GM19238 (cell line): ENCODE measurements around the gene MAP1A.

Experiments used
- DNase-seq: peaks from one replicate; pipeline ENCODE4 v3.0.0; 2011; ENCODE audit warnings: low spot score; ENCODE audit not compliant: insufficient read length

MAP1A gene

DNA sequence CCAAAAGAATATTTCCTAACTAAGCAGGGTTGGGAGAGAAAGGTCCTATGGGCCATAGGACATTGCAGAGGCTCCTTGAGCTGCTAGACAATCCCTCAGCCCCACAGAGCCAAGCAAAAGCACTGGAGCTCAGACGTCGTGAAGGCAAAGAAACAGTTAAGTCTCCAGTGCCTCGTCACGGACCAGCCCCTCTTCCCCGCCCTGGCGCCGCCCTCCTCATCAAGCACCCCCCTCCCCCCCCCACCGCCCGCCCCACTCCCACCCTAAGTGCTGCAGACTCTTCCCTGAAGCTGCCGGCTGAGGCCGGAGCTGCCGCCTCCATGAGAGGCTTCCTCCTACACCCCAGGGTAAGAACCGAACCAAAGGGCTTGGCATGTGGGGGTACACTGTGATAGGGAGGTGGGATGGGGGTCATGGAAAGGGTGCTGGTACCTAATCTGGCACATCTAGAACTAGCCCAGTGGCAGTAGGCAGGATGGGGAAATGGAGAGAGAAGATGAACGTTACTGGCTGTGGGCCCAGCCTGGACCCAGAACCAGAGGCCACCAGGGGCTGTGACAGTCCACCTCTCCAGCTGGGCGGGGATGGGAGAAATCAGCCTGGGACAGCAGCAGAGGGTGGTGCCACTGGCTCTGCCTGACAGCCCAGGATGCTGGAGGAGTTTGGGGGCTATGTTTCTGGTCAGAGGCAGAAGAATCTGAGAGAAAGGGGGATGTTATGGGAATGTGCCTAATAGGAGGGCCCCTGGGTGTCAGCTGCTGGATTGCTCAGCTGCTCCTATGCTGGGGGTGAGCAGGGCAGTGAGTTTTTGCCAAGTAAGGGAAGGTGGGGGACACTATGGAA, at the start of gene MAP1A:
MAP1A (plus strand) TSS at position 255 of the 843 bp plus-strand sequence. CDS start 3,866 bp downstream, outside the sequence.
- DNase-seq, result no peak

DNA sequence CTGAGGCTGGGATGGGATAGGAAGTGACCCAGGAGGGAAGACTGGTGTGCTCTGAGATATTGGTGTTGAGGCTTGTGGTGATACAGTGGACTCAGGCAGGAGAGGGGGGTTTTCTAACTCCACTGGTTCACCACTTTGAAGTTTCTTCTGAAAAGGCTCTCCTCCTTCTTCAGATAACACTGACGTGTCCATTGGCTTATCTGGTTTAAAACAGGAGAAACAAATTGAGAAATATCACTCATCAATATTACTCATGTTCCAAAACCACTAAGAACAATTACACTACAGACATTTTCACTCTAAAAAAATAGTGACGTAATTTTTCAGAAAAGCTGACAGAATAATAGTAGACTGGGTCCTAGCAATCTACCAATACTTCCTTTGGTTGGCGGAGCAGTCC, 47.5 kb upstream of the MAP1A start:
- DNase-seq, result no peak

DNA sequence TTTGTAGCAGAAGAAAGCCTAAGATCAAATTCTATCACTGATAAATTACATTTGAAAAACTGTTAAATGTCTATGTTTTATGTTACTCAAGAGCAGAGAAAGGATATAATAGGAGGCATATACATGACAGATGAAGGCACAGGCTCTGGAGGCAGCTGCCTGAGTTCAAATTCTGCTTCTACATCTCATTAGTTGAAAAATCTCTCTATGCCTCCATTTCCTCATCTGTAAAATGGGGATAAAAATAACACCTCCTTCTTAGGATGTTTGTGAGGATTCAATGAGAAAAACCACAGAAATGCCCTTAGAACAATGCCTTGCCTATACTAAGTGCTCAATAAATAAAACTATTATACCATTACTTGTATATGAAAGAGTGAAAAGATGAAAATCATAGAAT, 45.4 kb upstream of the MAP1A start:
- no peak for DNase-seq

DNA sequence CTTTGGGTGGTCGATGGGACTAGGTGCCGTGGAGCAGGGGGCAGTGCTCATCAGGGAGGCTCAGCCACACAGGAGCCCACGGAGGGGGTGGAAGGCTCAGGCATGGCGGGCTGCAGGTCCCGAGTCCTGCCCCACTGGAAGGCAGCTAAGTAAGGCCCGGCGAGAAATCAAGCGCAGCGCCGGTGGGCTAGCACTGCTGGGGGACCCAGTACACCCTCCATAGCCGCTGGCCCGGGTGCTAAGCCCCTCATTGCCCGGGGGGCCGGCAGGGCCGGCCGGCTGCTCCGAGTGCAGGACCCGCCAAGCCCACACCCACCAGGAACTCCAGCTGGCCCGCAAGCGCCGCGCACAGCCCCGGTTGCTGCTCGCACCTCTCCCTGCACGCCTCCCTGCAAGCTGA, 43.5 kb upstream of the MAP1A start:
- no peak for DNase-seq

DNA sequence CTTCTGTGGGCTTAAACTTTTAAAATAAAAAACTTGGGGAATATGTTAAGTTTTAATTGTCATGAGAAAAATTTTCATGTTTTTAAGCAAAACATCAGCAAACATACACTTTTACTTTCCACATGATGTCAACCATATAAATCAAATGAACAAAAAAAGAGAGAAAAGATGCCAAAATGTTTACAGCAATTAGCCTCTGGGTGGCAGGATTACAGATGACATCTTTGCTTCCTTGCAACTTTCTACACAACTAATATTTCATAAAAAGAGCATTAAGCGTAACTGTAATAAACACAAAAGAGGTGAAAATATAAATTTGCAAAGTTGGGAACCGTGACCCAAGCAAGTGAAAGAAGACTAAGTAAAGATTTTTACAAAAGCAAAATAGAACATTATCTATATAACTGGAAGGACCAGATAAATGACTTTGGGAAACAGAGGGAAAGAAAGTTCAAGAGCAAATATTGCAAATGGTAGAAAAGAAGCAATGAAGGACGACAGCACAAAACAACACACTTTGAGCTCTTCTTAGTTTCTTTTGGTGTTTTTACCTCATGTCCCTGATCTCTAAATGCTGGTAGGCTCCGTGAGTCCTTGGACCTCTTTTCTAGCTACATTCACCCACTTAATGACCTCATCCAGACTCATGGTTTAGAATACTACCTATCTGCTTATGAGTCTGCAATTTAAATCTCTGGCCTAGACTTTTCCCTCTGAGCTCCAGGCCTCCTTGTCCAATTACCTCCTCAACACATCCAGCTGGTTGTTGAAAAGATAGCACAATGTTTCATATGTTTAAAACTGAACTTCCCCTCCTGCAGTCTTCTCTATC, 33.9 kb upstream of the MAP1A start:
- no peak for DNase-seq

DNA sequence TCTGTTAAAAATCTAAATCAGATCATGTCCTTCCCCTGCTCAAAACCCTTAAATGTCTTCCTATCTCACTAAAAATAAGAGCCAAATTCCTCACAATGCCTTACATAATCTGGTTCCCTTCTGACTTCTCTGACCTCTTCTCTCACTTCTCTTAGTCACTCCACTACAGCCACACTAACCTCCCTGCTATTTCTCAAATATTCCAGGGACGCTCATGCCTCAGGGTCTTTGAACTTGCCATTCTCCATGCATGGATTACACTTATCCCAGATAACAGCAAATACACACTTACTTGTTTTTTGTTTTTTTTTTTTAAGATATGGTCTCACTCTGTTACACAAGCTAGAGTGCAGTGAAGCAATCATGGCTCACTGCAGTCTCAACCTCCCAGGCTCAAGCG, 33.0 kb upstream of the MAP1A start:
- DNase-seq, result no peak

DNA sequence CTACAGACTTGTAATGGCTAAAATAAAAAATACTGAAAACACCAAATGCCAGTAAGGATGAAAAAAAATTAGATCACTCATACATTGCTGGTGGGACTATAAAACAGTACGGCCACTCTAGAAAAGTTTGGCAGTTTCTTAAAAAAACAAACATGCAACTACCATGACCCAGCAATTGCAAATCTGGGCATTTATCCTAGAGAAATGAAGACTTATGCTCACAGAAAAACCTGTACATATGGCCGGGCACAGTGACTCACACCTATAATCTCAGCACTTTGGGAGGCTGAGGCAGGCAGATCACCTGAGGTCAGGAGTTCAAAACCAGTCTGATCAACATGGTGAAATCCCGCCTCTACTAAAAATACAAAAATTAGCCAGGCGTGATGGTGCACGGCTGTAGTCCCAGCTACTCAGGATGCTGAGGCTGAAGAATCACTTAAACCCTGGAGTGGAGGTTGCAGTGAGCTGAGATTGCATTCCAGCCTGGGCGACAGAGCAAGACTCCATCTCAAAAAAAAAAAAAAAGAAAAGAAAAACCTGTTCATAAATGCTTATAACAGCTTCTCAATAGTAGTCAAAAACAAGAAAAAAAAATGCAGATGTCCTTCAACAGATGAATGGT, 30.0 kb upstream of the MAP1A start:
- DNase-seq, result no peak

DNA sequence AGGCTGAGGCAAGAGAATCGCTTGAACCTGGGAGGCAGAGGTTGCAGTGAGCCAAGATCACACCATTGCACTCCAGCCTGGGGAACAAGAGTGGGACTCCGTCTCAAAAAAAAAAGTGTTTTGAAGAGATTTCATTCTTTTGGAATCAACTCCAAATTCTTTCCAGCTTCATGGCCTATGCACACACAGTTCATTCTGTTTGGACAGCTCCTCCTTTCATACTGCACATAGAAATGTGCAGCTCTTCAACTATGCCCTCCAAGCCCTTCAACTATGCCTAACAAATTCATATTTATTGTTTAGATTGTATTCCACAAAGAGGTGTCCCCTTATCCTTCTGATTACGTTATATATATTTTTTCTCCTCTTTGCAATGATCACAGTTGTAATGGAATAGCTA, 28.6 kb upstream of the MAP1A start:
- no peak for DNase-seq

DNA sequence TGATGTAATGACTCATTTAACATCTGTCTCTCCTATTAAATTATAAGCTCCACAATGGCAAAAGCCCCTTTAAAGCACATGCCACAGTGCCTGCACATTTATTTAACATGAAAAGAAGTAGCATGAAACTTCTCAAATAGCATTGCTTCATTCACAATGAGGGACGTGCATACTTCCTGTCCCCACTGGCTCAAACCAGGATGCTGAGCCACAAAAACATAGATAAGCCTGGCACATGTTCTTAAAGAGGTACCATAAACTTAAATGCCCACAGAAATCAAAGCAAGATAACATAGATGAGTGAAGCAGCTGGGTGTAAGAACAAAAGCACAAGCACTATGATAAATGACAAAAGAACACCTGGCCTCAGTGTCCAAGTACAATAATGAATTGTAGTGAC, 28.2 kb upstream of the MAP1A start:
- DNase-seq, result no peak

DNA sequence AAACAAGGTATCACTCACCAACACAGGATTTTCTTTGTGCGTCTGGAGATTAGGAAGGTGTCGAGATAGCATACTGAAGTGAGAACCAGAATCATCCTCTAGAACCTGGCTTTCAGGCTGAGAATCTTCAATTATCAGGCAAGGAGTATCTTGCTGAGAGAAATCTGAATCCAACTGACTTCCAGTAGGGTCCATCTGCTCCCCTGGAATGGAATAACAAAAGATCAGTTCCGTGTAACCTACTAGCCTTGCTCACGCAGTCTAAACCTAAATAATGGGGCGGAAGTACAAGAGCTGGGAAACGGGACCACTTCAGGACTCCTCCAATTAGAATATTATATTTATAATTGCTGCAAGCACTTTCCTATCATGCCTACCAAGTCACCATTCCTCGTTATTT, 25.1 kb upstream of the MAP1A start:
- DNase-seq, result no peak

DNA sequence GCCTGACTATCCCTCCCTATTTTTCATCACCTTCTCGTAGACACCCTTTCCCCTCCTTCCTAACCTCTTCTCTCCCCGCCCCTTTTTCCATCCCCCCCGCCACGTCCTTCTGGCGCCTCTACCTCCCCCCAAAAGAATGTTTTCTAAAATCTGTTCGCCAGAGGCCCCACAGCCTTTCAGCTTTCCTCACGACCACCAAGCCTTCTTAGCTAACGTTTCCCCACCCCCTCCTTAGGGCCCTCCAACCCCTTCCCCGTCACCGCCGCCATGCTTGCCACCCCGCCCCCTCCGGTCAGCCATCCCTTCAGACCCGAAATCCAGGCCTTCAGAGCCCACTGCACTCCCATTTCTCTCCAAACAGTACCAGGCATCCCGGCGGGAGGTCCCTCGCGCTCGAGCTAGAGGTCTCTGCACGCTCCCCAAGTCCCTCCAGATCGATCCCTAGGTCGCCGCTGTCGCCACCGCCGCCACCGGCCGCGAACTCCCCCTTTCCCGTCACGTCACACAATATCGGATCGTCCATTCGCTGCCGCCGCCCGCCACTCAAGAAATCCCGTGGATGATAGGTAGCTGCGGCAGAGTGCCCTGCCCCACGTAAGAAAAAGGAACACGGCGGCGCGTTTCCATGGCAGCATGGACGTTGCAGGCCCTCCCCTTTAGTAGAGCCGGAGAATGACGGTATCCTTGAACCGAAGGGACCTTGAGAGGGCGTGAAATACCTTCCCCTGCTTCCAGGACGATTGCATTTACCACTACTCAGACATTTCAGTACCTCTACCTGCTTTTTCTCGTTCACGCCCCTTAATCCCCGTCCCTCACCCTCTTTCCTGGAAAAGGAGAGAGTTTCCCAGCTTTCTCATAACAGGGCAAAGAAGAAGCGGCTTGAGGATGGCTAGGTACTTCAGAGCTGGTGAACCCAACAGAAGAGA, 24.5 kb upstream of the MAP1A start, which contains the start of gene TP53BP1:
TP53BP1 (minus strand) TSS at position 484 of the 929 bp plus-strand sequence; CDS start at position 371, 113 bp downstream.
- DNase-seq, result peak; percentile 91

DNA sequence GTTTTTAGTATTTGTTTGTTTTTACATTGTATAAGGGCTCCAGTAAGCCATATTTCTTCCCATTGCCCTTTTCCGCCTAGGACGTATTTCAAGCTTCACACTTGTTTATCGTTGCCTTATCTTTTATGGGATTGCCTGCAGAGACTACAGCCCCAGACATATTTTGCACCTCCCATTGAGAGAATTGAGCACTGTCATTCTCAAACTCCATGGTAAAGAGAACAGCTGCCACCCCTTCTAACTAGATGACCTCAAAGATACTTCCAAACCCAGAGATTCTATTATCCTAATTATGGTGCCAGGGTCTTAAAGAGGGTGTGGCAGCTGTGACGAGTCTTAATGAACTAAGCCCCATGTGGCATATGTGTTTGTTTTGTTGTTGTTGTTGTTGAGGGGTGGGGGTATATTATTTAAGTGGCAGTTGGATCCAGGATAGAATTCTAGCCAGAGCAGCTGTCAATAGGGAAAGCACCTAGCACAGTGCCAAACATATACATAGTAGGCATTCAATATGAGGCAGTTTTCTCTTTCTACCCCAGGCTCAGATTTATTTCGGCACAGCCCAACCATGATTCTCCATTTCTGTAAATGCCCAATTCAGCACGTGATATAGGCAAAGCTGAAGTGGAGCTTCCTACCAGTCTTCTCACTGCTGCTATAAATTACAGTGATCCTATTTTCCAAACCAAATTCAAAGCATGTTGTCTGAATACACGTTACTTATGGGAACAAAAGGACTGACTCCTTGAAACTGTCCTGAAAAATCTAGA, 23.5 kb upstream of the MAP1A start:
- no peak for DNase-seq

DNA sequence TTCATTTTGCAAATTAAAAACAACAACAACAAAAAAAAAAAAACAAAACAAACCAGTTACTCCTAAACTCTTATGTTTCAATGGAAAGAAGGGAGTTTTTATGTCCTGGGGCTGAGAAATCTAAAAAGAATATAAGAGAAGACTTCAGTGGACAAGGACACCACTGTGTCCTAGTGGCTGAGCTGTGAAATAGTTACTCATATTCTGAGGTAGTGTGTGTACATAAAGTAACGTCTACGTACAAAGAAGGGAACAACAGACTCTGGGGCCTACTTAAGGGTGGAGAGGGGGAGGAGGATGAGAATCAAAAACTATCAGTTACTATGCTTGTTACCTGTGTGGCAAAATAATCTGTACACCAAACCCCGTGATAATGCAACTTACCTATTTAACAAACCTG, 18.4 kb upstream of the MAP1A start:
- DNase-seq, result no peak

DNA sequence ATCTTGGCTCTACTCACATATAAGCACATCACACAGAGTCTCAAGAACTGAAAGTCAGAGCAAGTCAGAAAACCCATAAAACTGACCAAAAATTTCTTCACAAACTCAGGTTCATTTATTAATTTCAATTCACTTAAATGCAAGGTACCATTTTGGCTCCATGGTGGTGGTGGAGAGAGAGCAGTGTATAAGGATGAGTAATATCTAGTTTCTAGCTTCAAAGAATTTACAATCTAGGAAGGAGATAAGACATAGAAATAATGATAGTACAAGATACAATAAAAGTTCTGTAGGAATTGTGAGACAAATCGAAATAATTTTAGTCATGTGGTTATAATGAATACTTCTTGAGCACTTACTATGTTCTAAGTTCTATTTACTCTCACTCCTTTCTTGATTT, 17.8 kb upstream of the MAP1A start:
- no peak for DNase-seq

DNA sequence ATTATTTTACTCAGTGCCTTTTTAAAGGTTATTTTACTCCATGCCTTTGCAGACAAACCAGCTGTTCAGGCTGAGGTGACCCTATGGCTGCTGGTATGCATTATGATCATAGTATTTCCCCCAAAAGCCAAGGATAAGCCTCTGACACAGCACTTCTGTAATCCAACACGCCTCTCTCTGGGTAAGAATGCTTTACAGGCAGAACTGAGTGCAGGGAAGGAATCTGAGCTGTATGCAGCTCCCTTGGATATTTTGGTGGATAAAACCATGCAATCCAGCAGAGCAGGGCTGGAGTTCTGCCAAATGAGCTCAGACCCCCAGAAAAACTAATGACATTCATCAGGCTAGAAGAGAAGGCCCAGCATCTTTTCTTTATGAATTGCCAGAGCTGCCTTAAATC, 11.7 kb upstream of the MAP1A start:
- DNase-seq, result no peak

DNA sequence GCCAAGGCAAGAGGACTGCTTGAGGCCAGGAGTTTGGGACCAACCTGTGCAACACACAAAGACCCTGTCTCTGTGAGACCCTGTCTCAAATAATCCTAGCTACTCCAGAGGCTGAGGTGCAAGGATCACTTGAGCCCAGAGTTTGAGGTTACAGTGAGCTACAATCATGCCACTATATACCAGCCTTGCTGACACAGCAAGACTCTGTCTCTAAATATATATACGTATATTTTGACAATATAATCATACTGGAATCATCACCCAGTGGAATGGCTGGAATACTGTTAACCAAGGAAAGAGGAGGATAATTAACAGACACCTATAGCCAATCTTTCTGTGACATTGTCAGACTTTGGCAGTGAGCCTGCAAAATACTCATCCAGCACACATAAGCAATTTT, 9.0 kb upstream of the MAP1A start:
- DNase-seq, result no peak

DNA sequence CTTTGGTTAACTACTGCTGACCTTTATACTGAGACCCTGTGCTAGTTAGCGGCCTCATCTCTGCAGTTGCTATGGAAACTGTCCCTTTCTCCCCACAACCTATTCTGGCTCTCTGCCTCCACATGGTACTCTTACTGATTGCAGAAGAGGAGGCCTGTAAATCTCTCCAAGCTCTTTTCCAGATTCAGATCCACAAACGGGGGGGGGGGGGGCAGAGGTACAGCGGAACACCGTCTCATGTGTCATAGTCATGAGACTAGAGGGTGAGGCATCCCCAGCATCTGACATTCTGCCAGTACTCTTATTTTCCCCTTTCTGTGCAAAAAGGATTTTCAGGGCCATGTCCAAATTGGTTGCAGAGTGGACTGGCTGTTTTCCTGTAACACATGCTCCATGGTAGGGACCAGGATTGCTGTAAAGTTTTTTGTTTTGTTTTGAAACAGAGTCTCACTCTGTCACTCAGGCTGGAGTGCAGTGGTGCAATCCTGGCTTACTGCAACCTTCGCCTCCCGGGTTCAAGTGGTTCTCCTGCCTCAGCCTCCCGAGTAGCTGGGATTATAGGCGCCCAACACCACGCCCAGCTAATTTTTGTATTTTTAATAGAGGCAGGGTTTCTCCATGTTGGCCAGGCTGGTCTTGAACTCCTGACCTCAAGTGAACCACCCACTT, 8.3 kb upstream of the MAP1A start:
- DNase-seq, result no peak

DNA sequence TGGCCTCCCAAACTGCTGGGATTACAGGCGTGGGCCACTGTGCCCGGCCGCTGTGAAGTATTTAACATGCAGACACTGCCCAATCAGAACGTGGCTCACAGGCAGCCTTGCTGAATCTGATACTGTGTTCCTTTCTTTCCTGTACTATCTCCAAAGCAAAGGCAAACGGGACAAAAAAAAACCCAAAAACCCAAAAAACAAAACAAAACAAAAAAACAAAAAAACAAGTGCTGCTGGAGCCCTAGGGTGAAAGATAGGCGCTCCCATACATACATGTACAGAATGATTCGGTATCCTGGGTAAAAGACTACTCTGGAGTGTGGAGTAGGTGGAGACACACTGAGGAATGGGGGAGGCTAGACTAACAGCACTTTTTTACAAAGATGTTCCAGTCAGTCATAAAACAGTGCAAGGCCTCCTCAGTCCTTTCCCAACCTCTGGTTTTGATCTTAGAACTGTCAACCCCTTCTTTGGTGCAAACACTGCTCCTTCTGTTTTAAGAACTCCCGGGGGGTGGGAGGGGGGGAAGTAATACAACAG, 7.7 kb upstream of the MAP1A start:
- no peak for DNase-seq
